ENCODE measurements around the gene GPRC5B.

GRCh38 chr16:19841184-19841583 lies 43.5 kb downstream of the GPRC5B start:
- no peak for TF ChIP-seq EZH2 (IDR thresholded peaks at IDR 0.05; ENCODE audit: borderline replicate concordance, low read depth, low read length, severe bottlenecking)
- TF ChIP-seq MAX (IDR thresholded peaks at IDR 0.05; ENCODE audit: insufficient read depth, insufficient read length): no peak
- TF ChIP-seq CTCF (IDR thresholded peaks at IDR 0.05; ENCODE audit: extremely low read depth in 1 of 2, insufficient read depth in 1 of 2, low read depth in 1 of 2, low read length in 2 of 2): no peak

Measured in endothelial cell of umbilical vein (primary cell).